Effector memory CD8-positive, alpha-beta T cell (primary cell): Measurements from ENCODE around the gene PLEKHA7.

Experiments
- ATAC-seq: fragments of 150-1000 bp; cut with Tn5 transposase; replicated peaks from 2 replicates; pipeline ENCODE4 v1.10.0; 2021; ENCODE audit warnings: mild to moderate bottlenecking, moderate library complexity
- DNase-seq, 3 experiments: peaks; one replicate each; pipeline ENCODE4 v3.0.0; 2021
- H3K27ac Mint-ChIP-seq, 2 donors: one replicate each; pipeline ENCODE4 v1.8.0; 2022; ENCODE audit warnings: mild to moderate bottlenecking in 2 of 2, mixed read lengths in 2 of 2, moderate library complexity in 2 of 2
- H3K27me3 Mint-ChIP-seq, 2 donors: one replicate each; pipeline ENCODE4 v1.8.0; 2022; ENCODE audit warnings: mixed read lengths in 2 of 2
- H3K36me3 Mint-ChIP-seq: one replicate; pipeline ENCODE4 v1.8.0; 2022; ENCODE audit warnings: mild to moderate bottlenecking, moderate library complexity, mixed read lengths; ENCODE audit not compliant: insufficient read depth
- H3K4me1 Mint-ChIP-seq, 2 donors: one replicate each; pipeline ENCODE4 v1.8.0; 2022; ENCODE audit warnings: low read depth in 2 of 2, mixed read lengths in 2 of 2
- H3K4me3 Mint-ChIP-seq, 2 donors: one replicate each; pipeline ENCODE4 v1.8.0; 2022; ENCODE audit warnings: mild to moderate bottlenecking in 2 of 2, mixed read lengths in 2 of 2, moderate library complexity in 2 of 2
- H3K9me3 Mint-ChIP-seq, 2 donors: one replicate each; pipeline ENCODE4 v1.8.0; 2022; ENCODE audit warnings: mixed read lengths in 2 of 2

PLEKHA7 gene

GRCh38 chr11:16759857-16760508 lies 254.2 kb downstream of the PLEKHA7 start:
- ATAC-seq (no peak), DNase-seq (no peak)
- Mint-ChIP-seq H3K9me3 (no peaks in the 10 kb centered on the region), H3K27ac (peak overlapping the region; percentile 31 to 39), H3K4me1 (peaks cover 5 to 9% of the 10 kb centered on the region in 2 donors), H3K4me3 (no peak overlapping the region), H3K36me3 (peaks cover 47% of the 10 kb centered on the region), H3K27me3 (no peaks in the 10 kb centered on the region)

GRCh38 chr11:16758382-16759024 lies 255.7 kb downstream of the PLEKHA7 start:
- ATAC-seq (no peak), DNase-seq (no peak)
- Mint-ChIP-seq H3K9me3 (no peaks in the 10 kb centered on the region), H3K27me3 (no peaks in the 10 kb centered on the region), H3K4me3 (no peak overlapping the region), H3K36me3 (peaks cover 62% of the 10 kb centered on the region), H3K27ac (peak overlapping the region in 1 of 2 donors; percentile 31), H3K4me1 (peaks cover 5 to 9% of the 10 kb centered on the region in 2 donors)

- Mint-ChIP-seq H3K9me3 (no peaks in the 10 kb centered on the region), H3K36me3 (peaks cover 91% of the 10 kb centered on the region), H3K4me3 (no peak overlapping the region), H3K4me1 (peaks cover 8 to 37% of the 10 kb centered on the region in 2 donors), H3K27me3 (no peaks in the 10 kb centered on the region), H3K27ac (no peak overlapping the region)
- DNase-seq (no peak), ATAC-seq (no peak)
Observed at GRCh38 chr11:16750417-16750816, 263.8 kb downstream of the PLEKHA7 start.

GRCh38 chr11:16749666-16750065 lies 264.5 kb downstream of the PLEKHA7 start:
- Mint-ChIP-seq H3K4me3 (no peak overlapping the region), H3K9me3 (no peaks in the 10 kb centered on the region), H3K27ac (peak overlapping the region in 1 of 2 donors; percentile 56), H3K27me3 (no peaks in the 10 kb centered on the region), H3K36me3 (peaks cover 91% of the 10 kb centered on the region), H3K4me1 (peaks cover 11 to 44% of the 10 kb centered on the region in 2 donors)
- ATAC-seq = no peak
- no peak for DNase-seq

- no peak for DNase-seq
- H3K27ac Mint-ChIP-seq = peak overlapping the region in 1 of 2 donors; percentile 56
- peaks cover 15 to 48% of the 10 kb centered on the region in 2 donors for H3K4me1 Mint-ChIP-seq
- peaks cover 91% of the 10 kb centered on the region for H3K36me3 Mint-ChIP-seq
- no peak for ATAC-seq
- H3K9me3 Mint-ChIP-seq = no peaks in the 10 kb centered on the region
- H3K4me3 Mint-ChIP-seq = no peak overlapping the region
- H3K27me3 Mint-ChIP-seq = no peaks in the 10 kb centered on the region
Observed at GRCh38 chr11:16749092-16749491, 265.1 kb downstream of the PLEKHA7 start.

GRCh38 chr11:16745950-16746605 lies 268.1 kb downstream of the PLEKHA7 start:
- ATAC-seq (no peak), DNase-seq (no peak)
- Mint-ChIP-seq H3K27me3 (no peaks in the 10 kb centered on the region), H3K36me3 (peaks cover 68% of the 10 kb centered on the region), H3K4me3 (no peak overlapping the region), H3K4me1 (peaks cover 28 to 65% of the 10 kb centered on the region in 2 donors), H3K9me3 (no peaks in the 10 kb centered on the region), H3K27ac (peak overlapping the region; percentile 51 to 65)

GRCh38 chr11:16744128-16744725 lies 270.0 kb downstream of the PLEKHA7 start:
- no peaks in the 10 kb centered on the region for H3K27me3 Mint-ChIP-seq
- DNase-seq = no peak
- peaks cover 28 to 55% of the 10 kb centered on the region in 2 donors for H3K4me1 Mint-ChIP-seq
- peak overlapping the region; percentile 68 to 85 for H3K27ac Mint-ChIP-seq
- H3K36me3 Mint-ChIP-seq = peaks cover 54% of the 10 kb centered on the region
- peak overlapping the region in 1 of 2 donors; percentile 39 for H3K4me3 Mint-ChIP-seq
- ATAC-seq = no peak
- H3K9me3 Mint-ChIP-seq = no peaks in the 10 kb centered on the region

GRCh38 chr11:16743478-16743877 lies 270.7 kb downstream of the PLEKHA7 start:
- Mint-ChIP-seq H3K27me3 (no peaks in the 10 kb centered on the region), H3K4me3 (peak overlapping the region in 1 of 2 donors; percentile 34), H3K36me3 (peaks cover 47% of the 10 kb centered on the region), H3K27ac (peak overlapping the region in 1 of 2 donors; percentile 3), H3K4me1 (peaks cover 28 to 54% of the 10 kb centered on the region in 2 donors), H3K9me3 (no peaks in the 10 kb centered on the region)
- DNase-seq (no peak), ATAC-seq (no peak)

GRCh38 chr11:16741473-16741872 lies 272.7 kb downstream of the PLEKHA7 start:
- Mint-ChIP-seq H3K27ac (peak overlapping the region; percentile 3 to 64), H3K27me3 (no peaks in the 10 kb centered on the region), H3K4me3 (no peak overlapping the region), H3K4me1 (peaks cover 26 to 48% of the 10 kb centered on the region in 2 donors), H3K36me3 (peaks cover 30% of the 10 kb centered on the region), H3K9me3 (no peaks in the 10 kb centered on the region)
- no peak for ATAC-seq
- DNase-seq = no peak

GRCh38 chr11:16738947-16739815 lies 275.0 kb downstream of the PLEKHA7 start:
- no peaks in the 10 kb centered on the region for H3K27me3 Mint-ChIP-seq
- no peak overlapping the region for H3K27ac Mint-ChIP-seq
- H3K4me1 Mint-ChIP-seq = peaks cover 16 to 27% of the 10 kb centered on the region in 2 donors
- H3K9me3 Mint-ChIP-seq = no peaks in the 10 kb centered on the region
- no peak overlapping the region for H3K4me3 Mint-ChIP-seq
- peak; percentile 1 for ATAC-seq
- peaks cover 7% of the 10 kb centered on the region for H3K36me3 Mint-ChIP-seq
- no peak for DNase-seq

- no peak within 1 kb of the TSS for H3K4me3 Mint-ChIP-seq
- no peak within 1 kb of the TSS for H3K27ac Mint-ChIP-seq
- peak; percentile 93 for ATAC-seq
- peak; percentile 94 to 98 (median 95) for DNase-seq
- H3K4me1 Mint-ChIP-seq = peaks cover 15 to 21% of the 10 kb centered on the region in 2 donors
- no peaks in the 10 kb centered on the region for H3K9me3 Mint-ChIP-seq
- H3K36me3 Mint-ChIP-seq = peaks cover 2% of the 10 kb centered on the region
- no peaks in the 10 kb centered on the region for H3K27me3 Mint-ChIP-seq
Observed at GRCh38 chr11:16738193-16738946, 275.8 kb downstream of the PLEKHA7 start, which contains the start of gene C11orf58. C11orf58 (plus strand) TSS chr11:16738647; CDS start chr11:16738779, 132 bp downstream.

- DNase-seq = no peak
- Mint-ChIP-seq H3K36me3 (peaks cover 2% of the 10 kb centered on the region), H3K27me3 (no peaks in the 10 kb centered on the region), H3K4me1 (peaks cover 11 to 18% of the 10 kb centered on the region in 2 donors), H3K27ac (no peak overlapping the region), H3K4me3 (no peak overlapping the region), H3K9me3 (no peaks in the 10 kb centered on the region)
- peak; percentile 1 for ATAC-seq
Observed at GRCh38 chr11:16737818-16738192, 276.4 kb downstream of the PLEKHA7 start.
